ENCODE results near the gene GLCE.

DNA sequence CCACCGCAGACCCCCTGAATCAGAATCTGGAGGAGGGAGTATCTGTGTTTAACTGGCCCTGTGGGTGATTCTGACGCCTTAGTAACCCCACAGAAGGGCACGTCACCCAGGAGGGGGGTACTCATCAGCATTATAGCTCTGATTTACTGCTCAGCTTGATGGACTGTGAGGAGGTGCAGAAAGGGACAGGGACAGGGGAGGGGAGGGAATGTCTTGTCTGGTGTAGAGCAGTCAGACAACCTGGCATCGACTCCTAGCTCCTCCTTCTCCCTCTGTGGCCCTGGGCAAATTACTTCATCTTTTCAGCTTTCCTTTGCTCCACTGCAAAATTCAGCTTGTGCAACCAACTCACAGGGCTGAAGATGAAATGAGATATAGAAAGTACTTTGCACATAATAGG lies 42.3 kb upstream of the GLCE start:
- TF ChIP-seq, protein P1, sequence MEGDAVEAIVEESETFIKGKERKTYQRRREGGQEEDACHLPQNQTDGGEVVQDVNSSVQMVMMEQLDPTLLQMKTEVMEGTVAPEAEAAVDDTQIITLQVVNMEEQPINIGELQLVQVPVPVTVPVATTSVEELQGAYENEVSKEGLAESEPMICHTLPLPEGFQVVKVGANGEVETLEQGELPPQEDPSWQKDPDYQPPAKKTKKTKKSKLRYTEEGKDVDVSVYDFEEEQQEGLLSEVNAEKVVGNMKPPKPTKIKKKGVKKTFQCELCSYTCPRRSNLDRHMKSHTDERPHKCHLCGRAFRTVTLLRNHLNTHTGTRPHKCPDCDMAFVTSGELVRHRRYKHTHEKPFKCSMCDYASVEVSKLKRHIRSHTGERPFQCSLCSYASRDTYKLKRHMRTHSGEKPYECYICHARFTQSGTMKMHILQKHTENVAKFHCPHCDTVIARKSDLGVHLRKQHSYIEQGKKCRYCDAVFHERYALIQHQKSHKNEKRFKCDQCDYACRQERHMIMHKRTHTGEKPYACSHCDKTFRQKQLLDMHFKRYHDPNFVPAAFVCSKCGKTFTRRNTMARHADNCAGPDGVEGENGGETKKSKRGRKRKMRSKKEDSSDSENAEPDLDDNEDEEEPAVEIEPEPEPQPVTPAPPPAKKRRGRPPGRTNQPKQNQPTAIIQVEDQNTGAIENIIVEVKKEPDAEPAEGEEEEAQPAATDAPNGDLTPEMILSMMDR (IDR thresholded peaks at IDR 0.05; ENCODE audit: insufficient read depth, low read depth, low read length) = no peak
- TF ChIP-seq EZH2 (IDR thresholded peaks at IDR 0.05; ENCODE audit: insufficient read depth, low read length) = no peak
